GM12872 (cell line): Measurements from ENCODE around the gene C1QTNF4.

Source experiments
- CTCF ChIP-seq: IDR thresholded peaks from 3 replicates; pipeline ENCODE4 v1.5.1; 2011; ENCODE audit warnings: low read depth, mild to moderate bottlenecking, low read length, moderate library complexity; ENCODE audit not compliant: insufficient read depth

Gene C1QTNF4

GRCh38 chr11:47591764-47592163 lies 2.4 kb downstream of the C1QTNF4 start:
- TF ChIP-seq CTCF = no peak

GRCh38 chr11:47589977-47590861 lies 4.0 kb downstream of the C1QTNF4 start:
- no peak for TF ChIP-seq CTCF

GRCh38 chr11:47589584-47589976 lies 4.6 kb downstream of the C1QTNF4 start:
- TF ChIP-seq CTCF = no peak

- TF ChIP-seq CTCF = no peak
These were observed 5.1 kb downstream of the C1QTNF4 start for GRCh38 chr11:47589118-47589517.

- TF ChIP-seq CTCF = no peak
These were observed 6.4 kb downstream of the C1QTNF4 start for GRCh38 chr11:47587723-47588326.

GRCh38 chr11:47587039-47587716 lies 7.0 kb downstream of the C1QTNF4 start:
- no peak for TF ChIP-seq CTCF

- TF ChIP-seq CTCF = no peak
These were observed 7.9 kb downstream of the C1QTNF4 start, which contains the start of gene FAM180B for GRCh38 chr11:47586098-47586855. Gene FAM180B (plus strand): TSS chr11:47586678. CDS start chr11:47586769, 91 bp downstream.
